ENCODE measurements around the gene CCDC175. TPM values are rescaled to one million over a fixed set of nuclear protein-coding genes. Genes with fewer than 3 reads are reported as not detected.

CCDC175 gene
- total and polyA plus RNA-seq, 2 donors (not counting 3 experiments of a cell fraction or from before 2014, with no cell fraction given) = not detected

- H3K27ac ChIP-seq (ENCODE audit: insufficient read depth, low read depth, low read length) = no peak within 1 kb of the TSS
- no peak for TF ChIP-seq POLR2A (IDR thresholded peaks at IDR 0.05; ENCODE audit: low read depth, low read length)
- no peak for TF ChIP-seq JUN (IDR thresholded peaks at IDR 0.05; ENCODE audit: borderline replicate concordance, insufficient read depth, insufficient read length, low read depth)
- TF ChIP-seq GATA2 (IDR thresholded peaks at IDR 0.05; ENCODE audit: insufficient read depth, insufficient read length, low read depth, low read length) = no peak
- no peak for TF ChIP-seq FOS (IDR thresholded peaks at IDR 0.05; ENCODE audit: borderline replicate concordance, insufficient read depth, low read length)
- TF ChIP-seq, protein P1, sequence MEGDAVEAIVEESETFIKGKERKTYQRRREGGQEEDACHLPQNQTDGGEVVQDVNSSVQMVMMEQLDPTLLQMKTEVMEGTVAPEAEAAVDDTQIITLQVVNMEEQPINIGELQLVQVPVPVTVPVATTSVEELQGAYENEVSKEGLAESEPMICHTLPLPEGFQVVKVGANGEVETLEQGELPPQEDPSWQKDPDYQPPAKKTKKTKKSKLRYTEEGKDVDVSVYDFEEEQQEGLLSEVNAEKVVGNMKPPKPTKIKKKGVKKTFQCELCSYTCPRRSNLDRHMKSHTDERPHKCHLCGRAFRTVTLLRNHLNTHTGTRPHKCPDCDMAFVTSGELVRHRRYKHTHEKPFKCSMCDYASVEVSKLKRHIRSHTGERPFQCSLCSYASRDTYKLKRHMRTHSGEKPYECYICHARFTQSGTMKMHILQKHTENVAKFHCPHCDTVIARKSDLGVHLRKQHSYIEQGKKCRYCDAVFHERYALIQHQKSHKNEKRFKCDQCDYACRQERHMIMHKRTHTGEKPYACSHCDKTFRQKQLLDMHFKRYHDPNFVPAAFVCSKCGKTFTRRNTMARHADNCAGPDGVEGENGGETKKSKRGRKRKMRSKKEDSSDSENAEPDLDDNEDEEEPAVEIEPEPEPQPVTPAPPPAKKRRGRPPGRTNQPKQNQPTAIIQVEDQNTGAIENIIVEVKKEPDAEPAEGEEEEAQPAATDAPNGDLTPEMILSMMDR (IDR thresholded peaks at IDR 0.05; ENCODE audit: extremely low read depth in 1 of 2, insufficient read depth in 1 of 2, low read depth in 1 of 2, low read length in 2 of 2) = no peak
- no peak for TF ChIP-seq EZH2 (IDR thresholded peaks at IDR 0.05; ENCODE audit: borderline replicate concordance, low read depth, low read length, severe bottlenecking)
- TF ChIP-seq POLR2AphosphoS5 (IDR thresholded peaks at IDR 0.05; ENCODE audit: insufficient read depth, low read depth, low read length) = no peak
- no peak for TF ChIP-seq MYC (IDR thresholded peaks at IDR 0.05; ENCODE audit: low read depth, low read length)
- TF ChIP-seq, protein P2, sequence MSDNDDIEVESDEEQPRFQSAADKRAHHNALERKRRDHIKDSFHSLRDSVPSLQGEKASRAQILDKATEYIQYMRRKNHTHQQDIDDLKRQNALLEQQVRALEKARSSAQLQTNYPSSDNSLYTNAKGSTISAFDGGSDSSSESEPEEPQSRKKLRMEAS (IDR thresholded peaks at IDR 0.05; ENCODE audit: insufficient read depth, insufficient read length) = no peak
- H2AFZ ChIP-seq (ENCODE audit: low read depth, low read length) = peak within 1 kb of the TSS; percentile 95
- dilution Hi-C loops (cut with MboI; ENCODE audit: extremely low pct_ligation_motif_present, low sequenced_read_pairs) = no loop called here
- peak within 1 kb of the TSS; percentile 42 for H3K9ac ChIP-seq (replicated peaks; ENCODE audit: extremely low read depth, insufficient read depth, low read length)
- ChIA-PET CTCF (interaction anchor here (1.5 to 2.0 kb wide), 2 partner anchors 17 to 111 kb away, joined by 4 to 6 read pairs; partner anchors contain the start of gene CCDC175), POLR2A (no interaction called here)
- H3K27me3 ChIP-seq (ENCODE audit: control insufficient read depth in 2 of 2, insufficient read depth in 2 of 2, low read length in 2 of 2) = no peaks in the 10 kb centered on the region
- H3K4me2 ChIP-seq (ENCODE audit: insufficient read depth, low read length) = peak within 1 kb of the TSS; percentile 53
- H3K36me3 ChIP-seq (ENCODE audit: control insufficient read depth in 2 of 2, extremely low read depth in 1 of 2, insufficient read depth in 2 of 2, low read length in 2 of 2) = peaks cover 0 to 2% of the 10 kb centered on the region in 2 experiments
- intact Hi-C loops (cut with micrococcal nuclease) = loop anchor here (1.0 kb wide), 1 partner anchor 17 kb away; no protein-coding TSS in a partner anchor
- H3K9me3 ChIP-seq (replicated peaks; ENCODE audit: control insufficient read depth, insufficient read depth, low read length) = no peaks in the 10 kb centered on the region
- FAIRE-seq (peak; percentile 31), DNase-seq (ENCODE audit: low read depth, low spot score) (peak; percentile 45)
- peak within 1 kb of the TSS; percentile 18 to 48 (median 29) for H3K4me3 ChIP-seq (replicated peaks in 1 of 3; ENCODE audit: insufficient read depth in 1 of 3, low read depth in 1 of 3, low read length in 3 of 3)
- no peaks in the 10 kb centered on the region for H4K20me1 ChIP-seq (replicated peaks; ENCODE audit: control insufficient read depth, extremely low read depth, insufficient read depth, low read length)
- no peaks in the 10 kb centered on the region for H3K79me2 ChIP-seq (ENCODE audit: control insufficient read depth, insufficient read depth, low read length)
- BruUV-seq (replicated peaks) = no TSS peak
- H3K9me1 ChIP-seq (replicated peaks; ENCODE audit: control insufficient read depth, extremely low read depth, insufficient read depth, low read length) = no peaks in the 10 kb centered on the region
- peaks cover 5% of the 10 kb centered on the region for H3K4me1 ChIP-seq (ENCODE audit: control insufficient read depth, extremely low read depth, insufficient read depth, low read length)
Observed at GRCh38 chr14:59465316-59466135, 111.1 kb downstream of the CCDC175 start, which contains the start of gene GPR135. GPR135 (minus strand) TSS chr14:59465380; CDS start chr14:59465226, 154 bp downstream.

All from endothelial cell of umbilical vein (primary cell).